H9 (cell line): Measurements from ENCODE around the gene PRKAR2A. TPM values are rescaled to one million over a fixed set of nuclear protein-coding genes. Genes with fewer than 3 reads are reported as not detected.

ENCODE experiments used
- DNase-seq: peaks from one replicate; pipeline ENCODE4 v3.0.0-alpha.2; 2017
- H2AFZ ChIP-seq: one replicate; pipeline ENCODE4 v1.6.1; 2013; ENCODE audit warnings: mild to moderate bottlenecking, low read length, control low read depth, moderate library complexity
- H2AK5ac ChIP-seq: 2 replicates; pipeline ENCODE4 v1.6.1; 2013; ENCODE audit warnings: low read length, control low read depth, mixed read lengths; ENCODE audit not compliant: insufficient read length
- H2BK120ac ChIP-seq: one replicate; pipeline ENCODE4 v1.6.1; 2013; ENCODE audit warnings: low read depth, mild to moderate bottlenecking, low read length, control low read depth, inconsistent platforms; ENCODE audit not compliant: poor library complexity, severe bottlenecking
- H2BK12ac ChIP-seq: 2 replicates; pipeline ENCODE4 v1.6.1; 2013; ENCODE audit warnings: low read length, control low read depth, mixed read lengths, low read depth; ENCODE audit not compliant: insufficient read length
- H2BK15ac ChIP-seq: 2 replicates; pipeline ENCODE4 v1.6.1; 2013; ENCODE audit warnings: low read depth, low read length, control low read depth
- H2BK20ac ChIP-seq: one replicate; pipeline ENCODE4 v1.6.1; 2013; ENCODE audit warnings: low read depth, mild to moderate bottlenecking, low read length, control low read depth, inconsistent platforms; ENCODE audit not compliant: poor library complexity, severe bottlenecking
- H2BK5ac ChIP-seq: 2 replicates; pipeline ENCODE4 v1.6.1; 2013; ENCODE audit warnings: low read length, control low read depth, mixed read lengths; ENCODE audit not compliant: insufficient read length
- H3K14ac ChIP-seq: 2 replicates; pipeline ENCODE4 v1.6.1; 2013; ENCODE audit warnings: low read length, control low read depth; ENCODE audit not compliant: insufficient read depth
- H3K18ac ChIP-seq: 2 replicates; pipeline ENCODE4 v1.6.1; 2013; ENCODE audit warnings: low read depth, mild to moderate bottlenecking, mixed read lengths, low read length, control low read depth; ENCODE audit not compliant: insufficient read length
- H3K23ac ChIP-seq: 2 replicates; pipeline ENCODE4 v1.6.1; 2013; ENCODE audit warnings: low read length, control low read depth, mixed read lengths, low read depth; ENCODE audit not compliant: insufficient read length
- H3K23me2 ChIP-seq: 2 replicates; pipeline ENCODE4 v1.6.1; 2013; ENCODE audit warnings: low read depth, mild to moderate bottlenecking, mixed read lengths, low read length, control low read depth; ENCODE audit not compliant: insufficient read length, poor library complexity, severe bottlenecking
- H3K27ac ChIP-seq: 2 replicates; pipeline ENCODE4 v1.5.1; 2013; ENCODE audit warnings: low read length, control low read depth, mixed read lengths, low read depth; ENCODE audit not compliant: insufficient read length
- H3K27me3 ChIP-seq: 2 replicates; pipeline ENCODE4 v1.6.1; 2013; ENCODE audit warnings: low read length, control low read depth, inconsistent platforms; ENCODE audit not compliant: insufficient read depth
- H3K4ac ChIP-seq: 2 replicates; pipeline ENCODE4 v1.6.1; 2013; ENCODE audit warnings: low read depth, mild to moderate bottlenecking, control low read depth, inconsistent platforms, low read length, moderate library complexity
- H3K4me1 ChIP-seq: 2 replicates; pipeline ENCODE4 v1.6.1; 2013; ENCODE audit warnings: low read length, control low read depth, inconsistent platforms; ENCODE audit not compliant: insufficient read depth
- H3K4me2 ChIP-seq: 2 replicates; pipeline ENCODE4 v1.6.1; 2013; ENCODE audit warnings: low read length, control low read depth, mixed read lengths; ENCODE audit not compliant: insufficient read length, insufficient read depth
- H3K56ac ChIP-seq: 2 replicates; pipeline ENCODE4 v1.6.1; 2013; ENCODE audit warnings: low read depth, mild to moderate bottlenecking, mixed read lengths, low read length, control low read depth; ENCODE audit not compliant: insufficient read length
- H3K79me1 ChIP-seq: 2 replicates; pipeline ENCODE4 v1.6.1; 2013; ENCODE audit warnings: low read depth, mild to moderate bottlenecking, moderate library complexity, low read length, control low read depth, inconsistent platforms; ENCODE audit not compliant: insufficient read depth, poor library complexity, severe bottlenecking
- H3K79me2 ChIP-seq: 2 replicates; pipeline ENCODE4 v1.6.1; 2013; ENCODE audit warnings: low read length, control low read depth, inconsistent platforms; ENCODE audit not compliant: insufficient read depth
- H3K9ac ChIP-seq: 2 replicates; pipeline ENCODE4 v1.6.1; 2013; ENCODE audit warnings: low read length, control low read depth, mixed read lengths; ENCODE audit not compliant: insufficient read length; ENCODE audit errors: extremely low read depth
- H3K9me3 ChIP-seq: one replicate; pipeline ENCODE4 v1.6.1; 2013; ENCODE audit warnings: low read depth, low read length, inconsistent platforms; ENCODE audit not compliant: control insufficient read depth
- H3T11ph ChIP-seq: one replicate; pipeline ENCODE4 v1.6.1; 2013; ENCODE audit warnings: mild to moderate bottlenecking, low read length, control low read depth, inconsistent platforms
- H4K20me1 ChIP-seq: one replicate; pipeline ENCODE4 v1.6.1; 2013; ENCODE audit not compliant: control insufficient read depth, insufficient read length, insufficient read depth
- H4K5ac ChIP-seq: 2 replicates; pipeline ENCODE4 v1.6.1; 2013; ENCODE audit warnings: low read depth, mild to moderate bottlenecking, mixed read lengths, low read length, control low read depth; ENCODE audit not compliant: insufficient read length
- H4K8ac ChIP-seq: replicated peaks from 2 replicates; pipeline ENCODE4 v1.6.1; 2013; ENCODE audit warnings: low read length, control low read depth, mixed read lengths, low read depth; ENCODE audit not compliant: insufficient read length
- H4K91ac ChIP-seq: 2 replicates; pipeline ENCODE4 v1.6.1; 2013; ENCODE audit warnings: low read depth, mild to moderate bottlenecking, moderate library complexity, mixed read lengths, low read length, control low read depth; ENCODE audit not compliant: insufficient read length
- H3K27ac Mint-ChIP-seq, 3 experiments: 2 replicates in 2 of 3; 3 replicates in 1 of 3; pipeline ENCODE4 v1.8.0; 2020 to 2021; ENCODE audit warnings: mixed read lengths in 3 of 3, mild to moderate bottlenecking in 1 of 3, moderate library complexity in 1 of 3
- H3K27me3 Mint-ChIP-seq: 2 replicates; pipeline ENCODE4 v1.8.0; 2021; ENCODE audit warnings: low read depth, mild to moderate bottlenecking, moderate library complexity, mixed read lengths
- H3K36me3 Mint-ChIP-seq, 3 experiments: 2 replicates in 2 of 3; 3 replicates in 1 of 3; pipeline ENCODE4 v1.8.0; 2020 to 2021; ENCODE audit warnings: low read depth in 3 of 3, mixed read lengths in 3 of 3; ENCODE audit not compliant: insufficient read depth in 1 of 3
- H3K4me1 Mint-ChIP-seq, 2 experiments: 2 replicates each; pipeline ENCODE4 v1.8.0; 2020; ENCODE audit warnings: mixed read lengths in 2 of 2
- H3K4me3 Mint-ChIP-seq, 2 experiments: 2 replicates in 1 of 2; 3 replicates in 1 of 2; pipeline ENCODE4 v1.8.0; 2020 to 2021; ENCODE audit warnings: mild to moderate bottlenecking in 2 of 2, mixed read lengths in 2 of 2, moderate library complexity in 1 of 2
- H3K9me3 Mint-ChIP-seq, 2 experiments: 2 replicates in 1 of 2; 3 replicates in 1 of 2; pipeline ENCODE4 v1.8.0; 2020; ENCODE audit warnings: mild to moderate bottlenecking in 2 of 2, mixed read lengths in 2 of 2, moderate library complexity in 1 of 2
- CTCF ChIP-seq: fragments of 200-600 bp; sonication (generic); conservative IDR thresholded peaks from 3 replicates; pipeline ENCODE4 v1.8.0; 2021; ENCODE audit warnings: antibody characterized with exemption, mild to moderate bottlenecking
- total RNA-seq: library from RNA; stranded (reverse); gene quantifications from 2 replicates; pipeline ENCODE4 v1.2.1, GENCODE V29; 2021

The PRKAR2A gene
- total RNA-seq, 1 experiment from 2014 or later, result 39.1 TPM

- H3K23me2 ChIP-seq, result no peaks in the 10 kb centered on the region
- Mint-ChIP-seq H3K27ac (peak overlapping the region; percentile 37 to 87 (median 40); a peak in 6 of 7 replicates), H3K4me3 (no peak overlapping the region), H3K27me3 (no peaks in the 10 kb centered on the region), H3K36me3 (peaks cover 50 to 72% (median 60%) of the 10 kb centered on the region in 3 experiments), H3K9me3 (no peaks in the 10 kb centered on the region), H3K4me1 (peaks cover 25 to 31% of the 10 kb centered on the region in 2 experiments)
- H3K79me2 ChIP-seq, result peaks cover 26% of the 10 kb centered on the region; the same call in 1 of the 2 replicates
- H3K18ac ChIP-seq, result no peak overlapping the region
- H2BK5ac ChIP-seq, result no peak overlapping the region
- no peak for TF ChIP-seq CTCF
- peaks cover 9% of the 10 kb centered on the region for H3K79me1 ChIP-seq
- no peak for DNase-seq
- no peak overlapping the region for H2BK15ac ChIP-seq
- H3K4ac ChIP-seq, result no peak overlapping the region
- H2BK20ac ChIP-seq, result no peak overlapping the region
- H3T11ph ChIP-seq, result no peak overlapping the region
- H4K8ac ChIP-seq, result no peak overlapping the region
- no peak overlapping the region for H3K23ac ChIP-seq
- H2BK12ac ChIP-seq, result no peak overlapping the region
- H2AFZ ChIP-seq, result no peak overlapping the region
- H4K91ac ChIP-seq, result no peak overlapping the region
- H3K9ac ChIP-seq, result no peak overlapping the region
- no peak overlapping the region for H2AK5ac ChIP-seq
- H3K14ac ChIP-seq, result no peak overlapping the region
- no peak overlapping the region for H4K5ac ChIP-seq
- H2BK120ac ChIP-seq, result no peak overlapping the region
- H3K56ac ChIP-seq, result no peak overlapping the region
- H3K27me3 ChIP-seq, result no peaks in the 10 kb centered on the region
- peaks cover 2% of the 10 kb centered on the region for H4K20me1 ChIP-seq
- no peak overlapping the region for H3K4me2 ChIP-seq
- H3K4me1 ChIP-seq, result no peaks in the 10 kb centered on the region; the same call in 1 of the 2 replicates
- no peak overlapping the region for H3K27ac ChIP-seq
- H3K9me3 ChIP-seq, result no peaks in the 10 kb centered on the region
Observed at GRCh38 chr3:48696601-48697000, 151.1 kb downstream of the PRKAR2A start.

Other genes with a start within 250 kb of the PRKAR2A start
- gene UQCRC1, start 238.2 kb downstream of the PRKAR2A start, total RNA-seq, result 285 and 299 TPM in 2 replicates
- gene TMEM89, start 226.1 kb downstream of the PRKAR2A start, total RNA-seq, result 0.70 and 0.74 TPM in 2 replicates
- gene SLC26A6, start 212.4 kb downstream of the PRKAR2A start, total RNA-seq, result 56.7 and 61.3 TPM in 2 replicates
- 23.5 and 23.9 TPM in 2 replicates for gene CELSR3, start 185.0 kb downstream of the PRKAR2A start, total RNA-seq
- 38.3 and 46.0 TPM in 2 replicates for gene NCKIPSD, start 162.0 kb downstream of the PRKAR2A start, total RNA-seq
- 94.7 and 96.5 TPM in 2 replicates for gene IP6K2, start 130.7 kb downstream of the PRKAR2A start, total RNA-seq
- gene SLC25A20, start 51.0 kb upstream of the PRKAR2A start, total RNA-seq, result 6.2 and 7.4 TPM in 2 replicates
- 114 and 122 TPM in 2 replicates for gene ARIH2, start 71.0 kb upstream of the PRKAR2A start, total RNA-seq
- 34.5 and 36.0 TPM in 2 replicates for gene P4HTM, start 142.4 kb upstream of the PRKAR2A start, total RNA-seq
- 282 and 298 TPM in 2 replicates for gene WDR6, start 159.5 kb upstream of the PRKAR2A start, total RNA-seq
- 27.1 and 32.3 TPM in 2 replicates for gene DALRD3, start 170.7 kb upstream of the PRKAR2A start, total RNA-seq
- 39.9 and 40.7 TPM in 2 replicates for gene NDUFAF3, start 174.2 kb upstream of the PRKAR2A start, total RNA-seq
- 408 and 414 TPM in 2 replicates for gene IMPDH2, start 181.5 kb upstream of the PRKAR2A start, total RNA-seq
- gene QRICH1, start 246.2 kb upstream of the PRKAR2A start, total RNA-seq, result 151 and 167 TPM in 2 replicates